Pancreas (tissue), 10 donors: ENCODE data around the gene RPS25. TPM values are rescaled to one million over a fixed set of nuclear protein-coding genes. Genes with fewer than 3 reads are reported as not detected.
"Not testable (repeated sequence)": the region's sequence is repeated elsewhere in the genome, so short reads cannot be mapped to it uniquely, and the experiment has no call there.

Experiments
- ATAC-seq, 4 donors: fragments of 200-7000 bp; cut with Tn5 transposase; one replicate each; pipeline versions ENCODE4 v1.8.0 to v1.9.1; 2020; ENCODE audit warnings: mild to moderate bottlenecking in 4 of 4, moderate library complexity in 4 of 4
- DNase-seq, 6 donors: peaks; one replicate each; pipeline ENCODE4 v3.0.0-alpha.2; 2020
- FAIRE-seq: peaks from 2 replicates; lab custom pipeline; 2012; peaks lifted over from hg19 to GRCh38; lab: Jason Lieb, UNC
- H3K27ac ChIP-seq, 4 donors: fragments of 200-600 bp; sonication (generic); 1 replicate in 3 of 4; 2 replicates in 1 of 4; pipeline versions ENCODE4 v1.5.0 to v1.8.0; 2020
- H3K27me3 ChIP-seq, 4 donors: fragments of 200-600 bp; one replicate each; pipeline ENCODE4 v1.8.0; 2021
- H3K36me3 ChIP-seq, 3 donors: fragments of 200-600 bp; sonication (generic) in 1 of 3; one replicate each; pipeline versions ENCODE4 v1.5.0 to v1.8.0; 2020 to 2021
- H3K4me1 ChIP-seq, 3 donors: fragments of 200-600 bp; one replicate each; pipeline ENCODE4 v1.8.0; 2021
- H3K4me3 ChIP-seq, 4 donors: fragments of 200-600 bp; sonication (generic) in 2 of 4; one replicate each; pipeline versions ENCODE4 v1.5.0 to v1.8.0; 2020 to 2021
- H3K9me3 ChIP-seq, 4 donors: fragments of 200-600 bp; one replicate each; pipeline ENCODE4 v1.8.0; 2021
- CTCF ChIP-seq, 4 donors: fragments of 200-600 bp; sonication (generic) in 3 of 4; IDR thresholded peaks; one replicate each; pipeline versions ENCODE4 v1.5.0 to v1.8.0; 2021; ENCODE audit warnings: antibody characterized with exemption in 4 of 4
- WGBS, 2 donors: extraction: QIAGEN DNeasy Blood & Tissue Kit; methylation state at CpG; one replicate each; pipeline ENCODE4 v1.1.7; 2013; 5-methylcytosine and 5-hydroxymethylcytosine counted together
- intact Hi-C, 3 donors: fragments of 100-400 bp; cut with DNase I; formaldehyde crosslinking; loops; one replicate each; pipeline versions ENCODE4 v1.11.1 to v1.14.2; 2022
- microRNA-seq, 2 donors: library from miRNA; unstranded; fragments of <30 nt; microRNA quantifications; one replicate each; pipeline versions ENCODE4 to v1.1.0, GENCODE V29; 2019 to 2020
- polyA plus RNA-seq, 2 donors: library from polyadenylated mRNA; stranded (reverse); fragments of 200-250 nt; gene quantifications; one replicate each; pipeline ENCODE4 v1.2.3, GENCODE V29; 2013
- total RNA-seq, 6 donors: library from RNA; stranded (reverse); fragmentation: NEBNext Ultra II Directional in 4 of 6; extraction: Animal tissue kit (Norgen Biotek cat#: 25700) in 4 of 6; gene quantifications; one replicate each; pipeline versions ENCODE4 v1.2.1 to v1.2.4, GENCODE V29; 2021 to 2023
- donor health status: healthy with polysubstance abuse.
- donor health status: DM: no; HTN: no; CAD: no; lungs with moderate emphysema.
- donor health status: DM: no; HTN: no; CAD: no.
- donor health status: control.
- donor health status: control.
- donor health status: Bipolar disorder and iron deficiency.
- donor health status: DM: yes; HTN: yes; CAD: no.
- donor health status: DM: no; HTN: no; CAD: no.
- donor health status: DM: no; HTN: no; CAD: no.
- donor health status: DM: yes; HTN: yes; CAD: no.

The RPS25 gene
- total and polyA plus RNA-seq, 8 donors, result 536 to 1,472 (median 742) TPM

- no peak for ATAC-seq
- Histone ChIP-seq H3K27me3 (no peaks in the 10 kb centered on the region), H3K4me3 (no peak overlapping the region), H3K27ac (no peak overlapping the region), H3K4me1 (no peaks in the 10 kb centered on the region), H3K9me3 (no peaks in the 10 kb centered on the region), H3K36me3 (no peaks in the 10 kb centered on the region)
- no peak for DNase-seq
- 88 to 97% methylated on average over 2 of the region's 2 CpGs for WGBS, 2 donors
- no peak for FAIRE-seq
- intact Hi-C loops, result no loop called here
- TF ChIP-seq CTCF (IDR thresholded peaks at IDR 0.05), result no peak
Observed at GRCh38 chr11:118973985-118974384, 44.2 kb downstream of the RPS25 start.

GRCh38 chr11:118971646-118972045, 46.5 kb downstream of the RPS25 start, which contains the start of gene FOXR1:
FOXR1 (plus strand) TSS chr11:118971761; CDS start chr11:118971932, 171 bp downstream.
- H3K27me3 ChIP-seq, result no peaks in the 10 kb centered on the region
- no peak within 1 kb of the TSS for H3K27ac ChIP-seq
- 36% methylated on average over 32 to 33 of the region's 33 CpGs for WGBS, 2 donors
- H3K4me1 ChIP-seq, result no peaks in the 10 kb centered on the region
- FAIRE-seq (no peak), DNase-seq (no peak), ATAC-seq (no peak)
- no peak for TF ChIP-seq CTCF (IDR thresholded peaks at IDR 0.05)
- no peaks in the 10 kb centered on the region for H3K9me3 ChIP-seq
- H3K36me3 ChIP-seq, result no peaks in the 10 kb centered on the region
- intact Hi-C loops, result no loop called here
- H3K4me3 ChIP-seq, result no peak within 1 kb of the TSS

GRCh38 chr11:118969508-118969907, 48.6 kb downstream of the RPS25 start:
- intact Hi-C loops, DNase-seq, H3K36me3 ChIP-seq, H3K4me1 ChIP-seq, FAIRE-seq, H3K4me3 ChIP-seq, H3K9me3 ChIP-seq, ATAC-seq, H3K27ac ChIP-seq, H3K27me3 ChIP-seq: not testable (repeated sequence)
- 94 to 98% methylated on average over 2 of the region's 2 CpGs for WGBS, 2 donors

Small RNA genes lying within 50 kb of the gene (microRNA-seq; reads per million reads assigned to microRNA genes)
- gene MIR3656, result 0 to 1.5 reads per million in 2 donors

Other genes starting within 250 kb of the RPS25 start
- 10 to 100 TPM; 38.3 to 74.2 (median 54.9) TPM for gene DDX6, start 227.2 kb downstream of the RPS25 start, total RNA-seq
- gene DDX6, start 227.2 kb downstream of the RPS25 start, polyA plus RNA-seq, result 10 to 100 TPM; 16.1 to 20.8 TPM
- gene CXCR5, start 134.5 kb downstream of the RPS25 start, total RNA-seq, result under 1 TPM; 0.06 to 0.20 (median 0.12) TPM
- under 1 TPM; 0.11 to 0.19 TPM for gene CXCR5, start 134.5 kb downstream of the RPS25 start, polyA plus RNA-seq
- gene BCL9L, start 92.4 kb downstream of the RPS25 start, total RNA-seq, result 10 to 100 TPM; 15.2 to 40.8 (median 23.3) TPM
- 10 to 100 TPM in 1 of 2 donors, 1 to 10 TPM in 1; 6.5 to 31.4 TPM for gene BCL9L, start 92.4 kb downstream of the RPS25 start, polyA plus RNA-seq
- under 1 TPM in 1 of 6 donors, not detected in 5; 0.16 TPM for gene UPK2, start 62.0 kb downstream of the RPS25 start, total RNA-seq
- under 1 TPM; 0.09 to 0.19 TPM for gene UPK2, start 62.0 kb downstream of the RPS25 start, polyA plus RNA-seq
- gene FOXR1, start 46.6 kb downstream of the RPS25 start, total RNA-seq, result not detected
- not detected for gene FOXR1, start 46.6 kb downstream of the RPS25 start, polyA plus RNA-seq
- gene CENATAC, start 20.2 kb downstream of the RPS25 start, total RNA-seq, result 10 to 100 TPM in 4 of 6 donors, 1 to 10 TPM in 2; 9.1 to 21.3 (median 14.0) TPM
- gene CENATAC, start 20.2 kb downstream of the RPS25 start, polyA plus RNA-seq, result 10 to 100 TPM; 61.1 to 86.2 TPM
- gene TRAPPC4, start 423 bp upstream of the RPS25 start, total RNA-seq, result 10 to 100 TPM; 13.7 to 36.5 (median 27.2) TPM
- gene TRAPPC4, start 423 bp upstream of the RPS25 start, polyA plus RNA-seq, result 10 to 100 TPM; 21.6 to 55.7 TPM
- gene SLC37A4, start 12.5 kb upstream of the RPS25 start, total RNA-seq, result 10 to 100 TPM; 27.1 to 41.6 (median 32.6) TPM
- 100 to 1,000 TPM in 1 of 2 donors, 10 to 100 TPM in 1; 67.0 to 163 TPM for gene SLC37A4, start 12.5 kb upstream of the RPS25 start, polyA plus RNA-seq
- gene HYOU1, start 38.9 kb upstream of the RPS25 start, total RNA-seq, result 100 to 1,000 TPM; 105 to 210 (median 169) TPM
- gene HYOU1, start 38.9 kb upstream of the RPS25 start, polyA plus RNA-seq, result 10 to 100 TPM; 79.2 to 79.8 TPM
- gene VPS11, start 49.5 kb upstream of the RPS25 start, total RNA-seq, result 10 to 100 TPM; 14.2 to 21.2 (median 16.0) TPM
- 10 to 100 TPM; 34.2 to 47.4 TPM for gene VPS11, start 49.5 kb upstream of the RPS25 start, polyA plus RNA-seq
- gene HMBS, start 66.5 kb upstream of the RPS25 start, total RNA-seq, result 10 to 100 TPM in 1 of 6 donors, 1 to 10 TPM in 5; 4.8 to 15.1 (median 8.6) TPM
- gene HMBS, start 66.5 kb upstream of the RPS25 start, polyA plus RNA-seq, result 10 to 100 TPM; 18.9 TPM
- 10 to 100 TPM; 21.3 to 46.2 (median 26.1) TPM for gene DPAGT1, start 83.5 kb upstream of the RPS25 start, total RNA-seq
- gene DPAGT1, start 83.5 kb upstream of the RPS25 start, polyA plus RNA-seq, result 10 to 100 TPM; 30.6 to 31.9 TPM
- gene C2CD2L, start 89.0 kb upstream of the RPS25 start, total RNA-seq, result 1 to 10 TPM; 4.9 to 9.1 (median 6.7) TPM
- 10 to 100 TPM; 11.9 to 12.3 TPM for gene C2CD2L, start 89.0 kb upstream of the RPS25 start, polyA plus RNA-seq
- gene HINFP, start 103.2 kb upstream of the RPS25 start, total RNA-seq, result 10 to 100 TPM in 3 of 6 donors, 1 to 10 TPM in 3; 8.6 to 19.3 (median 11.3) TPM
- gene HINFP, start 103.2 kb upstream of the RPS25 start, polyA plus RNA-seq, result 10 to 100 TPM; 16.7 to 21.3 TPM
- not detected for gene ABCG4, start 130.7 kb upstream of the RPS25 start, total RNA-seq
- under 1 TPM; 0.11 to 0.21 TPM for gene ABCG4, start 130.7 kb upstream of the RPS25 start, polyA plus RNA-seq
- gene NLRX1, start 150.4 kb upstream of the RPS25 start, total RNA-seq, result 10 to 100 TPM in 1 of 6 donors, 1 to 10 TPM in 5; 6.9 to 12.6 (median 7.5) TPM
- 1 to 10 TPM; 6.5 to 7.9 TPM for gene NLRX1, start 150.4 kb upstream of the RPS25 start, polyA plus RNA-seq
- gene NHERF4, start 167.1 kb upstream of the RPS25 start, total RNA-seq, result 1 to 10 TPM in 2 of 6 donors, under 1 TPM in 3, not detected in 1; 0.38 to 1.6 (median 0.84) TPM
- gene NHERF4, start 167.1 kb upstream of the RPS25 start, polyA plus RNA-seq, result 1 to 10 TPM; 2.5 to 4.7 TPM
- 1 to 10 TPM; 3.3 to 9.8 (median 4.3) TPM for gene CBL, start 188.0 kb upstream of the RPS25 start, total RNA-seq
- gene CBL, start 188.0 kb upstream of the RPS25 start, polyA plus RNA-seq, result 1 to 10 TPM; 2.0 to 2.6 TPM